Renal cortex interstitium (tissue), 11 donors: ENCODE results near the gene CMAS. TPM values are rescaled to one million over a fixed set of nuclear protein-coding genes. Genes with fewer than 3 reads are reported as not detected.
"Not testable (repeated sequence)": the region's sequence is repeated elsewhere in the genome, so short reads cannot be mapped to it uniquely, and the experiment has no call there.

ENCODE experiments used
- DNase-seq, 11 donors: peaks; one replicate each; pipeline ENCODE4 v3.0.0-alpha.2; 2013; ENCODE audit warnings: low read depth in 9 of 11, low spot score in 4 of 11; ENCODE audit errors: extremely low read depth in 1 of 11
- polyA plus RNA-seq, 3 donors: library from polyadenylated mRNA; unstranded; fragments of 120-200 nt; gene quantifications; one replicate each; pipeline ENCODE4 v1.2.1, GENCODE V29; 2013; ENCODE audit not compliant: insufficient read length in 3 of 3

Gene CMAS
- polyA plus RNA-seq, 3 donors: 50.6 to 63.4 (median 52.9) TPM

- DNase-seq: no peak
Measured at GRCh38 chr12:22037947-22038346, 8.1 kb upstream of the CMAS start.

- DNase-seq: no peak
Measured at GRCh38 chr12:22038734-22039133, 7.3 kb upstream of the CMAS start.

GRCh38 chr12:22039361-22039760, 6.7 kb upstream of the CMAS start:
- no peak for DNase-seq

- DNase-seq: no peak
Measured at GRCh38 chr12:22042976-22043669, 2.9 kb upstream of the CMAS start.

- DNase-seq: no peak
Measured at GRCh38 chr12:22043943-22044342, 2.1 kb upstream of the CMAS start.

- DNase-seq: no peak
Measured at GRCh38 chr12:22044391-22044790, 1.6 kb upstream of the CMAS start.

- DNase-seq: no peak
Measured at GRCh38 chr12:22046968-22047390, 961 bp downstream of the CMAS start.

GRCh38 chr12:22047494-22047893, 1.5 kb downstream of the CMAS start:
- DNase-seq: no peak

- DNase-seq: no peak
Measured at GRCh38 chr12:22048351-22049041, 2.5 kb downstream of the CMAS start.

- DNase-seq: no peak
Measured at GRCh38 chr12:22050078-22050477, 4.1 kb downstream of the CMAS start.

- DNase-seq: no peak
Measured at GRCh38 chr12:22051114-22051698, 5.2 kb downstream of the CMAS start.

GRCh38 chr12:22052994-22053393, 7.0 kb downstream of the CMAS start:
- not testable (repeated sequence) for DNase-seq

- no peak for DNase-seq
Measured at GRCh38 chr12:22054155-22054554, 8.1 kb downstream of the CMAS start.

GRCh38 chr12:22056607-22057006, 10.6 kb downstream of the CMAS start:
- no peak for DNase-seq

GRCh38 chr12:22059976-22060647, 14.1 kb downstream of the CMAS start:
- no peak for DNase-seq

- DNase-seq: no peak
Measured at GRCh38 chr12:22064968-22065367, 18.9 kb downstream of the CMAS start.

GRCh38 chr12:22066310-22066709, 20.3 kb downstream of the CMAS start:
- no peak for DNase-seq

- no peak for DNase-seq
Measured at GRCh38 chr12:22069851-22070250, 23.8 kb downstream of the CMAS start.

- DNase-seq: peak in 4 of 11 donors; percentile 7 to 23 (median 17)
Measured at GRCh38 chr12:22082190-22082701, 36.2 kb downstream of the CMAS start.

GRCh38 chr12:22083167-22083566, 37.1 kb downstream of the CMAS start:
- DNase-seq: peak in 4 of 11 donors; percentile 8 to 41 (median 21)
